SJSA1 (cell line): ENCODE measurements around the gene DOC2A. TPM values are rescaled to one million over a fixed set of nuclear protein-coding genes. Genes with fewer than 3 reads are reported as not detected.

Experiments
- DNase-seq, 2 experiments: peaks; one replicate each; pipeline ENCODE4 v3.0.0-alpha.2; 2015 to 2020; ENCODE audit warnings: low spot score in 2 of 2, low read depth in 1 of 2
- H3K27ac ChIP-seq: fragments of 250-450 bp; sonication (Bioruptor Pico); 2 replicates; pipeline ENCODE4 v1.5.1; 2020; ENCODE audit warnings: mild to moderate bottlenecking, moderate library complexity
- H3K27me3 ChIP-seq: fragments of 250-450 bp; sonication (Bioruptor Pico); replicated peaks from 2 replicates; pipeline ENCODE4 v1.5.1; 2020; ENCODE audit warnings: mild to moderate bottlenecking, moderate library complexity
- H3K36me3 ChIP-seq: fragments of 250-450 bp; sonication (Bioruptor Pico); 2 replicates; pipeline ENCODE4 v1.5.1; 2020; ENCODE audit warnings: mild to moderate bottlenecking
- H3K4me1 ChIP-seq: fragments of 250-450 bp; sonication (Bioruptor Pico); replicated peaks from 2 replicates; pipeline ENCODE4 v1.6.1; 2021; ENCODE audit warnings: mild to moderate bottlenecking
- H3K4me3 ChIP-seq: fragments of 250-450 bp; sonication (Bioruptor Pico); 2 replicates; pipeline ENCODE4 v1.5.1; 2020; ENCODE audit warnings: mild to moderate bottlenecking
- H3K9me3 ChIP-seq: fragments of 250-450 bp; sonication (Bioruptor Pico); replicated peaks from 2 replicates; pipeline ENCODE4 v1.5.1; 2020; ENCODE audit warnings: mild to moderate bottlenecking
- total RNA-seq: library from RNA; depleted of rRNA; stranded (reverse); fragments of >200 nt; shearing (Covaris generic); gene quantifications from 2 replicates; pipeline ENCODE4 v1.2.3, GENCODE V29; 2014

Gene DOC2A
- total RNA-seq, 1 experiment from 2014 or later = not detected

- Histone ChIP-seq H3K36me3 (no peaks in the 10 kb centered on the region), H3K27ac (no peak overlapping the region), H3K4me3 (no peak overlapping the region), H3K4me1 (no peaks in the 10 kb centered on the region), H3K9me3 (no peaks in the 10 kb centered on the region), H3K27me3 (peaks cover 26% of the 10 kb centered on the region)
- DNase-seq = no peak
Measured at GRCh38 chr16:30033270-30033669, 22.4 kb upstream of the DOC2A start.

GRCh38 chr16:30032083-30032819 lies 21.4 kb upstream of the DOC2A start:
- Histone ChIP-seq H3K27ac (no peak overlapping the region), H3K36me3 (no peaks in the 10 kb centered on the region), H3K4me3 (no peak overlapping the region), H3K4me1 (no peaks in the 10 kb centered on the region), H3K27me3 (peaks cover 28% of the 10 kb centered on the region), H3K9me3 (no peaks in the 10 kb centered on the region)
- DNase-seq = peak in 1 of 2 experiments; percentile 64

GRCh38 chr16:30031477-30031918 lies 20.7 kb upstream of the DOC2A start:
- Histone ChIP-seq H3K27ac (no peak overlapping the region), H3K4me1 (no peaks in the 10 kb centered on the region), H3K27me3 (peaks cover 31% of the 10 kb centered on the region), H3K4me3 (no peak overlapping the region), H3K36me3 (no peaks in the 10 kb centered on the region), H3K9me3 (no peaks in the 10 kb centered on the region)
- DNase-seq = no peak

DNA sequence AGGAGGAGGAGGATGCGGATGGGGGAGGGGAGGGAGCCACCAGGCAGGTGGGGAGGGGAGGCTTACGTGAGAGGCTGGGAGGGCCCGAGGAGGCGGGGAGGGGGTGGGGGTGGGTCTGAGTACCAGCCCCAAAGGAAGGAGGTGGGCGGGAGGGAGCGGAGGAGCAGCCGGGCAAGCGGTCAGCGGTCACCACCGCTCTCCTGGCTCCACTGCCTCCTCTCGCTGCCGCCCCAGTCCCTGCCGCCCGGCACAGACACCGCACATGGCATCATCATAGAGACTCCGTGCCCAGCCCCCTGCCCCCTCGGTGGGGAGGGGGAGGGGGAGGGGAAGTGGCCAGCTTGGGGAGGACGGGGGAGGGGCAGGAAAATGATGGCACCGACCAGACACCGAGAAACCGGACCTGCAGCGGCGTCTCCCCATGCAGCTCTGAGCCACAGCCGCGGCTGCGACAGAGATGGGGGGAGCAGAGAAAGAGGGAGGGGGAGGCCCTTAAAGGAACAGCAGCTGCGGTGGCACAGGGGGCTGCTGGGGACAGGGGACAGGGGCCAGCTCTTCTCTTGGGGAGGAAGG lies 20.1 kb upstream of the DOC2A start, which contains the start of gene TLCD3B:
Gene TLCD3B (minus strand): TSS at position 431 of the 573 bp plus-strand sequence. CDS start 744 bp downstream, outside the sequence.
- no peaks in the 10 kb centered on the region for H3K4me1 ChIP-seq
- no peaks in the 10 kb centered on the region for H3K36me3 ChIP-seq
- H3K27ac ChIP-seq = no peak within 1 kb of the TSS
- H3K27me3 ChIP-seq = peaks cover 32% of the 10 kb centered on the region
- no peak for DNase-seq
- H3K9me3 ChIP-seq = no peaks in the 10 kb centered on the region
- no peak within 1 kb of the TSS for H3K4me3 ChIP-seq

DNA sequence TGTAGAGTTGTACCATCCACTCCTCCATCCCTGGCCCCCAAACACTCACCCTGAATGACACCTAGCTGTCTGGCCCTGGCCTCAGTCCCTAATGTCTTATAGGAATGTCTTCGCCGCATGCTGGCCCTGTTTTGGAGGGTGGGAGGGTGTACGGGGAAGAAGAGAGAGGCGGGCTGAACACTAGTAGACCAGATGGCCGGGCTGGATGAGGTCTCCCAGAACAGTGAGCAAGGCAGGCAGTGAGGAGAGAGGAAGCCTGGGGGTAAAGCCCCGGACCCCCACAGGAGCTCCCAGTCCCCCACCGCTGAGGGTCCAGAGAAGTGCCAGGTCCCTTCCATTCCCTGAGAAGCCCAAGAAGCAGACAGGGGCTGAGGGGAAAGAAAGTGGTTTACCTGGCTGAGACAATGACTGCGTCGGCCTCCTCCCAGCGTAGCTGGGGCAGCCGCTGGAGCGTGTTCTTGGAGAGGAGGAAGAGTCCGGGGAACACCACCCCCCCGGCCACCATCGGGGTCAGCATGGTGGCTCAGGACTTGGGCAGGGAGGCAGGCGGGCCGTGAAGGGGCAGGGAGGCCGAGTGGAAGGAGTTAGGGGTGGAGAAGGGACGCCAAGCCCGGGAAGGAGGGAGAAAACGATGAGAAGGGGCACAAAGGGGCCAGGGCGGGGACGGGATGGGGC lies 19.3 kb upstream of the DOC2A start:
- Histone ChIP-seq H3K4me3 (no peak overlapping the region), H3K36me3 (no peaks in the 10 kb centered on the region), H3K4me1 (no peaks in the 10 kb centered on the region), H3K9me3 (no peaks in the 10 kb centered on the region), H3K27ac (no peak overlapping the region), H3K27me3 (peaks cover 40% of the 10 kb centered on the region)
- no peak for DNase-seq

- Histone ChIP-seq H3K27ac (no peak overlapping the region), H3K27me3 (peaks cover 50% of the 10 kb centered on the region), H3K4me3 (no peak overlapping the region), H3K9me3 (no peaks in the 10 kb centered on the region), H3K36me3 (no peaks in the 10 kb centered on the region), H3K4me1 (no peaks in the 10 kb centered on the region)
- no peak for DNase-seq
Measured at GRCh38 chr16:30028438-30029076, 17.7 kb upstream of the DOC2A start.

- H3K9me3 ChIP-seq = no peaks in the 10 kb centered on the region
- no peaks in the 10 kb centered on the region for H3K36me3 ChIP-seq
- H3K4me3 ChIP-seq = no peak overlapping the region
- no peaks in the 10 kb centered on the region for H3K4me1 ChIP-seq
- H3K27ac ChIP-seq = no peak overlapping the region
- H3K27me3 ChIP-seq = peaks cover 50% of the 10 kb centered on the region
- DNase-seq = no peak
Measured at GRCh38 chr16:30027588-30028437, 17.0 kb upstream of the DOC2A start.

DNA sequence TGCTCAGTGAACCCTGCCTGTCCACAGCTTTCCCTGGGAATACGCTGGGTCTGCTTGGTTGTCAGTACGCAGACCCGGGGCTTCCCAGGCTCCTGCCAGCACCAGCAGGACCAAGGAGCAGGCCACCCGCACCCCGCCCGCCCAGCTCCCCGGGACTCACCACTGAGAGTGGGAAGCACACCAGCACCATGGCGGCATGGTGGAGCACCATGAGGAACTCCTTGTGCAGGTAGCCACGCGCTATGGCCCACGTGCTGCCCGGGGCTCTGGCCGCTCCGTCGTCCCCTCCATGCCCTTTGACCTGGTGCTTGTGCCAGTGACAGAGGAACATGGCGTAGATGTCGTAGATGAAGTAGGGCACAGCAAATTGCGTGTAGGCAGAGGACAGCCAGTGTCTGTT lies 15.6 kb upstream of the DOC2A start:
- Histone ChIP-seq H3K36me3 (no peaks in the 10 kb centered on the region), H3K9me3 (no peaks in the 10 kb centered on the region), H3K4me1 (no peaks in the 10 kb centered on the region; the same call in 1 of the 2 replicates), H3K27ac (no peak overlapping the region), H3K27me3 (peaks cover 41% of the 10 kb centered on the region), H3K4me3 (no peak overlapping the region)
- DNase-seq = no peak

- peaks cover 37% of the 10 kb centered on the region for H3K27me3 ChIP-seq
- no peak overlapping the region for H3K4me3 ChIP-seq
- H3K27ac ChIP-seq = no peak overlapping the region
- H3K36me3 ChIP-seq = no peaks in the 10 kb centered on the region
- no peak for DNase-seq
- H3K9me3 ChIP-seq = no peaks in the 10 kb centered on the region
- H3K4me1 ChIP-seq = peaks cover 5% of the 10 kb centered on the region
Measured at GRCh38 chr16:30025574-30025973, 14.7 kb upstream of the DOC2A start.

DNA sequence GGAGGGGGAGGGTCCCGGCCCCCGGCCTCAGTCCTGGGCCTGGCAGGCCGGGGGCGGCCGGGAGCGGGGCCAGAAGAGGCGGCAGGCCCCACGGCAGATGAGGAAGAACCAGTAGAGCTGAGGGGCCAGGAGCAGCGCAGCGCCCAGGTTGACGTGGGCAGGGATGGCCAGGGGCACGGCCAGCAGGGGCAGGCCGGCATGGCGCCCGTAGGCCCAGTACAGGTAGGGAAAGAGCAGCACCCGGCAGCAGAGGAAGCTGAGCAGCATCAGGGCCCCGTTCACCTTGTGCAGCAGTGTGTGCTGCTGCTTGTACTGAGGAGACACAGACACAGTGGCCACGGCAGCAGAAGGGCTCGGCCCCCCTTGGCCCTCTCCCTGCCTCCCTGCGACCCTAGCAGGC lies 14.3 kb upstream of the DOC2A start:
- H3K4me3 ChIP-seq = no peak overlapping the region
- no peak overlapping the region for H3K27ac ChIP-seq
- H3K4me1 ChIP-seq = peaks cover 5% of the 10 kb centered on the region
- H3K36me3 ChIP-seq = no peaks in the 10 kb centered on the region
- peaks cover 35% of the 10 kb centered on the region for H3K27me3 ChIP-seq
- no peaks in the 10 kb centered on the region for H3K9me3 ChIP-seq
- DNase-seq = no peak

GRCh38 chr16:30024451-30024850 lies 13.6 kb upstream of the DOC2A start:
- Histone ChIP-seq H3K4me1 (peaks cover 5% of the 10 kb centered on the region), H3K4me3 (no peak overlapping the region), H3K27ac (no peak overlapping the region), H3K36me3 (no peaks in the 10 kb centered on the region), H3K9me3 (no peaks in the 10 kb centered on the region), H3K27me3 (peaks cover 30% of the 10 kb centered on the region)
- DNase-seq = no peak

GRCh38 chr16:30023586-30023985 lies 12.8 kb upstream of the DOC2A start:
- no peak overlapping the region for H3K4me3 ChIP-seq
- H3K9me3 ChIP-seq = no peaks in the 10 kb centered on the region
- peaks cover 26% of the 10 kb centered on the region for H3K27me3 ChIP-seq
- no peak for DNase-seq
- H3K36me3 ChIP-seq = no peaks in the 10 kb centered on the region
- H3K4me1 ChIP-seq = peaks cover 5% of the 10 kb centered on the region
- H3K27ac ChIP-seq = no peak overlapping the region

- no peak within 1 kb of the TSS for H3K27ac ChIP-seq
- no peaks in the 10 kb centered on the region for H3K9me3 ChIP-seq
- H3K4me1 ChIP-seq = peaks cover 5% of the 10 kb centered on the region
- no peak for DNase-seq
- H3K36me3 ChIP-seq = no peaks in the 10 kb centered on the region
- peaks cover 24% of the 10 kb centered on the region for H3K27me3 ChIP-seq
- H3K4me3 ChIP-seq = no peak within 1 kb of the TSS
Measured at GRCh38 chr16:30022887-30023286, 12.1 kb upstream of the DOC2A start, which contains the start of gene C16orf92. TSS of gene C16orf92 (plus strand) at chr16:30023198. CDS start at chr16:30023341, 143 bp downstream.
